Measurements from ENCODE around the gene SCO2. TPM values are rescaled to one million over a fixed set of nuclear protein-coding genes. Genes with fewer than 3 reads are reported as not detected.
A peak's percentile ranks its signal among the peaks of the same experiment; 100 is the strongest.

SCO2 gene
- total RNA-seq, 1 experiment from 2014 or later = 3.2 TPM

- no peaks in the 10 kb centered on the region for H3K27me3 ChIP-seq
- H3K9me3 ChIP-seq = no peaks in the 10 kb centered on the region
- no peak for DNase-seq
- H3K36me3 ChIP-seq = peaks cover 12% of the 10 kb centered on the region
- no peak overlapping the region for H3K4me3 ChIP-seq
Measured at GRCh38 chr22:50483556-50483955, 41.8 kb downstream of the SCO2 start.

GRCh38 chr22:50483106-50483505, 42.3 kb downstream of the SCO2 start:
- DNase-seq = no peak
- Histone ChIP-seq H3K9me3 (no peaks in the 10 kb centered on the region), H3K27me3 (no peaks in the 10 kb centered on the region), H3K4me3 (no peak overlapping the region), H3K36me3 (peaks cover 12% of the 10 kb centered on the region)

- H3K9me3 ChIP-seq = no peaks in the 10 kb centered on the region
- DNase-seq = no peak
Measured at GRCh38 chr22:50482107-50483074, 43.0 kb downstream of the SCO2 start.

GRCh38 chr22:50481440-50482106, 43.8 kb downstream of the SCO2 start, which contains the start of gene ADM2:
Gene ADM2, plus strand, starts transcription at chr22:50481543. Its CDS starts 305 bp downstream, at chr22:50481848.
- H3K36me3 ChIP-seq = peaks cover 12% of the 10 kb centered on the region
- H3K27me3 ChIP-seq = no peaks in the 10 kb centered on the region
- peak; percentile 76 for DNase-seq
- H3K9me3 ChIP-seq = no peaks in the 10 kb centered on the region
- H3K4me3 ChIP-seq = peak within 1 kb of the TSS; percentile 86

More at GRCh38 chr22:50482107-50483074, 43.0 kb downstream of the SCO2 start:
- H3K36me3 ChIP-seq = peaks cover 12% of the 10 kb centered on the region
- H3K27me3 ChIP-seq = no peaks in the 10 kb centered on the region
- H3K4me3 ChIP-seq = peak overlapping the region; percentile 86

- Histone ChIP-seq H3K27me3 (no peaks in the 10 kb centered on the region), H3K9me3 (no peaks in the 10 kb centered on the region), H3K36me3 (peaks cover 12% of the 10 kb centered on the region), H3K4me3 (peak overlapping the region; percentile 86)
- DNase-seq = no peak
Measured at GRCh38 chr22:50481045-50481439, 44.4 kb downstream of the SCO2 start.

- Histone ChIP-seq H3K36me3 (peaks cover 12% of the 10 kb centered on the region), H3K4me3 (no peak overlapping the region), H3K9me3 (no peaks in the 10 kb centered on the region), H3K27me3 (no peaks in the 10 kb centered on the region)
- no peak for DNase-seq
Measured at GRCh38 chr22:50479721-50480120, 45.7 kb downstream of the SCO2 start.

- Histone ChIP-seq H3K27me3 (no peaks in the 10 kb centered on the region), H3K36me3 (peaks cover 16% of the 10 kb centered on the region), H3K9me3 (no peaks in the 10 kb centered on the region), H3K4me3 (no peak overlapping the region)
- no peak for DNase-seq
Measured at GRCh38 chr22:50477923-50478322, 47.5 kb downstream of the SCO2 start.

- Histone ChIP-seq H3K9me3 (no peaks in the 10 kb centered on the region), H3K36me3 (peaks cover 13% of the 10 kb centered on the region), H3K27me3 (no peaks in the 10 kb centered on the region), H3K4me3 (no peak overlapping the region)
- no peak for DNase-seq
Measured at GRCh38 chr22:50476868-50477267, 48.5 kb downstream of the SCO2 start.

- H3K27me3 ChIP-seq = no peaks in the 10 kb centered on the region
- no peaks in the 10 kb centered on the region for H3K9me3 ChIP-seq
- H3K36me3 ChIP-seq = peaks cover 12% of the 10 kb centered on the region
- H3K4me3 ChIP-seq = peak overlapping the region; percentile 50
- DNase-seq = no peak
Measured at GRCh38 chr22:50475652-50476002, 49.8 kb downstream of the SCO2 start.

- no peaks in the 10 kb centered on the region for H3K27me3 ChIP-seq
- H3K9me3 ChIP-seq = no peaks in the 10 kb centered on the region
- peaks cover 12% of the 10 kb centered on the region for H3K36me3 ChIP-seq
- H3K4me3 ChIP-seq = peak within 1 kb of the TSS; percentile 63
- DNase-seq = peak; percentile 89
Measured at GRCh38 chr22:50474710-50475651, 50.4 kb downstream of the SCO2 start, which contains the start of gene SBF1. Gene SBF1, minus strand, starts transcription at chr22:50475035. Its CDS starts 195 bp downstream, at chr22:50474840.

- DNase-seq = peak; percentile 59
- peak overlapping the region; percentile 63 for H3K4me3 ChIP-seq
- H3K36me3 ChIP-seq = peaks cover 12% of the 10 kb centered on the region
- no peaks in the 10 kb centered on the region for H3K27me3 ChIP-seq
- H3K9me3 ChIP-seq = no peaks in the 10 kb centered on the region
Measured at GRCh38 chr22:50473855-50474671, 51.3 kb downstream of the SCO2 start.

Other genes starting within 250 kb of the SCO2 start
- 65.6 and 80.7 TPM in 2 replicates for gene PLXNB2, start 218.0 kb downstream of the SCO2 start, total RNA-seq (2014; rRNA removed; shearing (Covaris generic); ENCODE audit: low replicate concordance)
- gene DENND6B, start 198.6 kb downstream of the SCO2 start, total RNA-seq (2014; rRNA removed; shearing (Covaris generic); ENCODE audit: low replicate concordance) = 0.15 and 0.46 TPM in 2 replicates
- gene PPP6R2, start 182.3 kb downstream of the SCO2 start, total RNA-seq (2014; rRNA removed; shearing (Covaris generic); ENCODE audit: low replicate concordance) = 31.0 and 37.4 TPM in 2 replicates
- 38.7 and 66.1 TPM in 2 replicates for gene SBF1, start 50.6 kb downstream of the SCO2 start, total RNA-seq (2014; rRNA removed; shearing (Covaris generic); ENCODE audit: low replicate concordance)
- 2.2 and 6.9 TPM in 2 replicates for gene ADM2, start 44.1 kb downstream of the SCO2 start, total RNA-seq (2014; rRNA removed; shearing (Covaris generic); ENCODE audit: low replicate concordance)
- 0.35 TPM in 1 of 2 replicates, not detected in the other for gene MIOX, start 38.7 kb downstream of the SCO2 start, total RNA-seq (2014; rRNA removed; shearing (Covaris generic); ENCODE audit: low replicate concordance)
- gene LMF2, start 17.9 kb downstream of the SCO2 start, total RNA-seq (2014; rRNA removed; shearing (Covaris generic); ENCODE audit: low replicate concordance) = 23.0 and 30.3 TPM in 2 replicates
- 68.0 and 102 TPM in 2 replicates for gene NCAPH2, start 17.4 kb downstream of the SCO2 start, total RNA-seq (2014; rRNA removed; shearing (Covaris generic); ENCODE audit: low replicate concordance)
- 22.1 and 22.2 TPM in 2 replicates for gene TYMP, start 4.4 kb upstream of the SCO2 start, total RNA-seq (2014; rRNA removed; shearing (Covaris generic); ENCODE audit: low replicate concordance)
- gene KLHDC7B, start 20.3 kb upstream of the SCO2 start, total RNA-seq (2014; rRNA removed; shearing (Covaris generic); ENCODE audit: low replicate concordance) = not detected in 2 replicates
- not detected in 2 replicates for gene SYCE3, start 37.3 kb upstream of the SCO2 start, total RNA-seq (2014; rRNA removed; shearing (Covaris generic); ENCODE audit: low replicate concordance)
- 4.4 and 9.9 TPM in 2 replicates for gene CPT1B, start 52.8 kb upstream of the SCO2 start, total RNA-seq (2014; rRNA removed; shearing (Covaris generic); ENCODE audit: low replicate concordance)
- gene CHKB, start 57.3 kb upstream of the SCO2 start, total RNA-seq (2014; rRNA removed; shearing (Covaris generic); ENCODE audit: low replicate concordance) = 1.3 and 5.5 TPM in 2 replicates
- gene MAPK8IP2, start 75.2 kb upstream of the SCO2 start, total RNA-seq (2014; rRNA removed; shearing (Covaris generic); ENCODE audit: low replicate concordance) = 2.2 TPM in 1 of 2 replicates, not detected in the other
- gene ARSA, start 102.6 kb upstream of the SCO2 start, total RNA-seq (2014; rRNA removed; shearing (Covaris generic); ENCODE audit: low replicate concordance) = 9.8 and 16.0 TPM in 2 replicates
- 1.3 and 2.6 TPM in 2 replicates for gene SHANK3, start 147.2 kb upstream of the SCO2 start, total RNA-seq (2014; rRNA removed; shearing (Covaris generic); ENCODE audit: low replicate concordance)
- not detected in 2 replicates for gene ACR, start 212.6 kb upstream of the SCO2 start, total RNA-seq (2014; rRNA removed; shearing (Covaris generic); ENCODE audit: low replicate concordance)

All from MG63 (cell line).